Gastrocnemius medialis (tissue), 4 donors: ENCODE data around the gene RGS1.

Experiments used
- CTCF ChIP-seq, 5 experiments: fragments of 450-650 bp in 3 of 5; fragments of 200-600 bp in 2 of 5; sonication (generic) in 2 of 5; IDR thresholded peaks in 4 of 5; conservative IDR thresholded peaks in 1 of 5; 1 replicate in 4 of 5; 2 replicates in 1 of 5; pipeline ENCODE4 v1.5.1; 2016 to 2019; ENCODE audit warnings: antibody characterized with exemption in 5 of 5, mild to moderate bottlenecking in 3 of 5, moderate library complexity in 3 of 5
- POLR2A ChIP-seq, 2 donors: fragments of 450-650 bp; IDR thresholded peaks; one replicate each; pipeline ENCODE4 v1.6.1; 2017; ENCODE audit warnings: antibody characterized with exemption in 2 of 2, mild to moderate bottlenecking in 2 of 2, moderate library complexity in 2 of 2

- TF ChIP-seq POLR2A (IDR thresholded peaks at IDR 0.05) (no peak), CTCF (IDR thresholded peaks at IDR 0.05 in 4 of 5, conservative IDR thresholded peaks at IDR 0.05 in 1 of 5) (no peak)
These were observed 39.5 kb downstream of the RGS1 start for GRCh38 chr1:192615055-192615454.
